ENCODE results near the gene ENPP6.

Gene ENPP6

GRCh38 chr4:184066584-184067300 is 150.9 kb downstream of the ENPP6 start:
- Histone ChIP-seq H3K27me3 (ENCODE audit: insufficient read depth, low read length, poor library complexity, severe bottlenecking) (no peaks in the 10 kb centered on the region), H3K4me3 (ENCODE audit: low read length, poor library complexity, severe bottlenecking) (no peak overlapping the region), H3K4me2 (ENCODE audit: low read depth, low read length, poor library complexity, severe bottlenecking) (no peak overlapping the region), H3K9me3 (ENCODE audit: insufficient read depth, low read depth, low read length) (no peaks in the 10 kb centered on the region), H3K79me2 (ENCODE audit: insufficient read depth, low read length) (no peaks in the 10 kb centered on the region), H3K9ac (ENCODE audit: low read depth, low read length, poor library complexity, severe bottlenecking) (no peak overlapping the region), H3F3A (ENCODE audit: low read depth) (no peaks in the 10 kb centered on the region), H4K20me1 (ENCODE audit: insufficient read depth, low read length, poor library complexity, severe bottlenecking) (no peaks in the 10 kb centered on the region), H3K4me1 (ENCODE audit: insufficient read depth, low read length, poor library complexity, severe bottlenecking) (no peaks in the 10 kb centered on the region), H2AFZ (ENCODE audit: low read length) (no peak overlapping the region), H3K9me2 (replicated peaks; ENCODE audit: low read depth, low read length) (no peaks in the 10 kb centered on the region), H3K36me3 (ENCODE audit: insufficient read depth, low read length) (no peaks in the 10 kb centered on the region)
- TF ChIP-seq EZH2phosphoT487 (IDR thresholded peaks at IDR 0.05; ENCODE audit: borderline replicate concordance) (no peak), CTCF (conservative IDR thresholded peaks at IDR 0.05; ENCODE audit: low read length) (no peak)

GRCh38 chr4:184064877-184065276 is 152.8 kb downstream of the ENPP6 start:
- TF ChIP-seq CTCF (conservative IDR thresholded peaks at IDR 0.05; ENCODE audit: low read length) (no peak), EZH2phosphoT487 (IDR thresholded peaks at IDR 0.05; ENCODE audit: borderline replicate concordance) (no peak)
- Histone ChIP-seq H4K20me1 (ENCODE audit: insufficient read depth, low read length, poor library complexity, severe bottlenecking) (no peaks in the 10 kb centered on the region), H3K36me3 (ENCODE audit: insufficient read depth, low read length) (no peaks in the 10 kb centered on the region), H3K9me3 (ENCODE audit: insufficient read depth, low read depth, low read length) (no peaks in the 10 kb centered on the region), H3K9me2 (replicated peaks; ENCODE audit: low read depth, low read length) (no peaks in the 10 kb centered on the region), H3F3A (ENCODE audit: low read depth) (no peaks in the 10 kb centered on the region), H2AFZ (ENCODE audit: low read length) (no peak overlapping the region), H3K4me3 (ENCODE audit: low read length, poor library complexity, severe bottlenecking) (no peak overlapping the region), H3K4me2 (ENCODE audit: low read depth, low read length, poor library complexity, severe bottlenecking) (no peak overlapping the region), H3K9ac (ENCODE audit: low read depth, low read length, poor library complexity, severe bottlenecking) (no peak overlapping the region), H3K4me1 (ENCODE audit: insufficient read depth, low read length, poor library complexity, severe bottlenecking) (no peaks in the 10 kb centered on the region), H3K27me3 (ENCODE audit: insufficient read depth, low read length, poor library complexity, severe bottlenecking) (no peaks in the 10 kb centered on the region), H3K79me2 (ENCODE audit: insufficient read depth, low read length) (no peaks in the 10 kb centered on the region)

GRCh38 chr4:184062769-184063168 is 154.9 kb downstream of the ENPP6 start:
- no peak overlapping the region for H3K4me2 ChIP-seq (ENCODE audit: low read depth, low read length, poor library complexity, severe bottlenecking)
- no peaks in the 10 kb centered on the region for H3K9me3 ChIP-seq (ENCODE audit: insufficient read depth, low read depth, low read length)
- H3K27me3 ChIP-seq (ENCODE audit: insufficient read depth, low read length, poor library complexity, severe bottlenecking) = no peaks in the 10 kb centered on the region
- no peaks in the 10 kb centered on the region for H3K79me2 ChIP-seq (ENCODE audit: insufficient read depth, low read length)
- H3K9me2 ChIP-seq (replicated peaks; ENCODE audit: low read depth, low read length) = no peaks in the 10 kb centered on the region
- H3K36me3 ChIP-seq (ENCODE audit: insufficient read depth, low read length) = no peaks in the 10 kb centered on the region
- H3F3A ChIP-seq (ENCODE audit: low read depth) = no peaks in the 10 kb centered on the region
- no peak overlapping the region for H3K9ac ChIP-seq (ENCODE audit: low read depth, low read length, poor library complexity, severe bottlenecking)
- H3K4me1 ChIP-seq (ENCODE audit: insufficient read depth, low read length, poor library complexity, severe bottlenecking) = no peaks in the 10 kb centered on the region
- no peaks in the 10 kb centered on the region for H4K20me1 ChIP-seq (ENCODE audit: insufficient read depth, low read length, poor library complexity, severe bottlenecking)
- TF ChIP-seq EZH2phosphoT487 (IDR thresholded peaks at IDR 0.05; ENCODE audit: borderline replicate concordance) (no peak), CTCF (conservative IDR thresholded peaks at IDR 0.05; ENCODE audit: low read length) (no peak)
- no peak overlapping the region for H3K4me3 ChIP-seq (ENCODE audit: low read length, poor library complexity, severe bottlenecking)
- no peak overlapping the region for H2AFZ ChIP-seq (ENCODE audit: low read length)
